OCI-LY3 (cell line): ENCODE data around the gene CTRB2.

Source experiments
- EZH2phosphoT487 ChIP-seq: fragments of 200-600 bp; shearing (Covaris generic); IDR thresholded peaks from 2 replicates; pipeline ENCODE4 v1.6.1; 2018; ENCODE audit warnings: antibody characterized with exemption, mixed run types, low read depth
- TF ChIP-seq, protein P1 (sequence below): fragments of 200-600, 300-600 bp; sonication (generic); IDR thresholded peaks from 2 replicates; pipeline ENCODE4 v1.5.1; 2014; ENCODE audit warnings: antibody characterized with exemption, low read length, low read depth

GRCh38 chr16:75235721-75236193 is 28.8 kb upstream of the CTRB2 start:
- TF ChIP-seq, protein P1, sequence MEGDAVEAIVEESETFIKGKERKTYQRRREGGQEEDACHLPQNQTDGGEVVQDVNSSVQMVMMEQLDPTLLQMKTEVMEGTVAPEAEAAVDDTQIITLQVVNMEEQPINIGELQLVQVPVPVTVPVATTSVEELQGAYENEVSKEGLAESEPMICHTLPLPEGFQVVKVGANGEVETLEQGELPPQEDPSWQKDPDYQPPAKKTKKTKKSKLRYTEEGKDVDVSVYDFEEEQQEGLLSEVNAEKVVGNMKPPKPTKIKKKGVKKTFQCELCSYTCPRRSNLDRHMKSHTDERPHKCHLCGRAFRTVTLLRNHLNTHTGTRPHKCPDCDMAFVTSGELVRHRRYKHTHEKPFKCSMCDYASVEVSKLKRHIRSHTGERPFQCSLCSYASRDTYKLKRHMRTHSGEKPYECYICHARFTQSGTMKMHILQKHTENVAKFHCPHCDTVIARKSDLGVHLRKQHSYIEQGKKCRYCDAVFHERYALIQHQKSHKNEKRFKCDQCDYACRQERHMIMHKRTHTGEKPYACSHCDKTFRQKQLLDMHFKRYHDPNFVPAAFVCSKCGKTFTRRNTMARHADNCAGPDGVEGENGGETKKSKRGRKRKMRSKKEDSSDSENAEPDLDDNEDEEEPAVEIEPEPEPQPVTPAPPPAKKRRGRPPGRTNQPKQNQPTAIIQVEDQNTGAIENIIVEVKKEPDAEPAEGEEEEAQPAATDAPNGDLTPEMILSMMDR, result no peak
- TF ChIP-seq EZH2phosphoT487, result no peak
